ENCODE data around the gene NF1.

- TF ChIP-seq, protein P1, sequence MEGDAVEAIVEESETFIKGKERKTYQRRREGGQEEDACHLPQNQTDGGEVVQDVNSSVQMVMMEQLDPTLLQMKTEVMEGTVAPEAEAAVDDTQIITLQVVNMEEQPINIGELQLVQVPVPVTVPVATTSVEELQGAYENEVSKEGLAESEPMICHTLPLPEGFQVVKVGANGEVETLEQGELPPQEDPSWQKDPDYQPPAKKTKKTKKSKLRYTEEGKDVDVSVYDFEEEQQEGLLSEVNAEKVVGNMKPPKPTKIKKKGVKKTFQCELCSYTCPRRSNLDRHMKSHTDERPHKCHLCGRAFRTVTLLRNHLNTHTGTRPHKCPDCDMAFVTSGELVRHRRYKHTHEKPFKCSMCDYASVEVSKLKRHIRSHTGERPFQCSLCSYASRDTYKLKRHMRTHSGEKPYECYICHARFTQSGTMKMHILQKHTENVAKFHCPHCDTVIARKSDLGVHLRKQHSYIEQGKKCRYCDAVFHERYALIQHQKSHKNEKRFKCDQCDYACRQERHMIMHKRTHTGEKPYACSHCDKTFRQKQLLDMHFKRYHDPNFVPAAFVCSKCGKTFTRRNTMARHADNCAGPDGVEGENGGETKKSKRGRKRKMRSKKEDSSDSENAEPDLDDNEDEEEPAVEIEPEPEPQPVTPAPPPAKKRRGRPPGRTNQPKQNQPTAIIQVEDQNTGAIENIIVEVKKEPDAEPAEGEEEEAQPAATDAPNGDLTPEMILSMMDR (IDR thresholded peaks at IDR 0.05): no peak
- TF ChIP-seq FOXM1 (IDR thresholded peaks at IDR 0.05; ENCODE audit: low read depth): no peak
- TF ChIP-seq SMC3 (IDR thresholded peaks at IDR 0.05; ENCODE audit: low read depth, low read length): no peak
- TF ChIP-seq EP300 (IDR thresholded peaks at IDR 0.05; ENCODE audit: borderline replicate concordance in 1 of 2, low read depth in 1 of 2, low read length in 1 of 2): no peak
- no peak for TF ChIP-seq POLR2AphosphoS5 (IDR thresholded peaks at IDR 0.05; ENCODE audit: low read depth, low read length)
Observed at GRCh38 chr17:31391496-31391949, 296.7 kb downstream of the NF1 start, which contains the start of gene RAB11FIP4.
